22Rv1 (cell line): Measurements from ENCODE around the gene SDK2.

ENCODE experiments used
- CTCF ChIP-seq: fragments of 450-650 bp; IDR thresholded peaks from 2 replicates; pipeline ENCODE4 v1.5.1; 2017; ENCODE audit warnings: mild to moderate bottlenecking
- ZFX ChIP-seq: fragments of 450-650 bp; IDR thresholded peaks from 2 replicates; pipeline ENCODE4 v1.6.1; 2017; ENCODE audit warnings: antibody characterized with exemption, borderline replicate concordance

GRCh38 chr17:73439597-73439996 lies 204.6 kb downstream of the SDK2 start:
- TF ChIP-seq CTCF (no peak), ZFX (no peak)
